Measurements from ENCODE around the gene SLC25A26. TPM values are rescaled to one million over a fixed set of nuclear protein-coding genes. Genes with fewer than 3 reads are reported as not detected.

Gene SLC25A26
- total RNA-seq, 1 donor from 2014 or later, result 18.9 TPM

DNA sequence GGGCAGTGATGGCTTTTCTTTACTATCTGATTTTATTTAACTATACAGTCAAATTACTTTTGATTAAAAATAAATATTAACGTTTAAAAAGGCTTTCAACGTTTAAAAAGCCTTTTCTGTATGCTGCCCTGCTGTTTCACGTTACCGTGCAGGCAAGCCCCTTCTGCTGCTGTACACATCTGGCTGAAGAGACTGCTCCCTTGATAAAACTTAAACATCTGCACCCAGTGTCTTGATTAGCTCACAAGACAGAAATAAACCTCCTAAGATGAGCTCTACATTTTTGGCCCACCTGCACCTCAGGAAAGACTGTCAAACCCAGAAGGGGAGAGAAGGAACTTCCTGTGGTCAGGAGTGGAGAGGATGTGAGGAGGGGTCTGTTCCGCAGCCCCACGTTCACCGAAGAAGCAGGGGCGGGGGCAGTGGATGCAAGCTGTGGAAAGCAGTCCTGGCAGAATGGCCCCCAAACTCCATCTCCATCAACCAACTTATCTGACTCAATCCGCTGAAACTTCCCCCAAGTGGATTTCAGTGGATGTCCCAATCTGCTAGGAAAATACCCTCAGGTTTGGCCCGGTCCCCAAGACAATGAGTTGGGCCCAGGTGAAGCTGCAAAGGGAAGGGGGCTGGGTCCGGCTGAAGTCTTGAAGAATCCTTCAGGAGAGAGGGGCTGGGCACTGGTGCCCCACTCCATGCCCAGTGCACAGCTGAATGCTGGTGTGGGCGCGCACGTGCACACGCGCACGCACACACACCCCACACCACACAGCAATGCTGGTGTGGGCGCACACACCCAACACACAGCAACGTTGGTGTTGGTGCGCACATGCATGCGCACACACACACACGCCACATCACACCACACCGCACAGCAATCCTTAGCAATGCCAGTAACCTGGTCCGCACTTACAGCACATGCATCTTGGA lies 191.4 kb downstream of the SLC25A26 start:
- no peak overlapping the region for H3K4me3 Mint-ChIP-seq (ENCODE audit: unreplicated experiment)
- DNase-seq (ENCODE audit: low spot score), result no peak
- TF ChIP-seq CTCF (IDR thresholded peaks at IDR 0.05; ENCODE audit: unreplicated experiment), result no peak
- H3K9me3 Mint-ChIP-seq (ENCODE audit: unreplicated experiment), result no peaks in the 10 kb centered on the region
- no peak overlapping the region for H3K27ac Mint-ChIP-seq (ENCODE audit: unreplicated experiment)
- H3K27me3 Mint-ChIP-seq (ENCODE audit: unreplicated experiment), result peaks cover 2% of the 10 kb centered on the region
- peaks cover 32% of the 10 kb centered on the region for H3K36me3 Mint-ChIP-seq (ENCODE audit: low read depth, unreplicated experiment)
- H3K4me1 Mint-ChIP-seq (ENCODE audit: unreplicated experiment), result peaks cover 24% of the 10 kb centered on the region

- peaks cover 2% of the 10 kb centered on the region for H3K27me3 Mint-ChIP-seq (ENCODE audit: unreplicated experiment)
- H3K4me1 Mint-ChIP-seq (ENCODE audit: unreplicated experiment), result peaks cover 29% of the 10 kb centered on the region
- DNase-seq (ENCODE audit: low spot score), result no peak
- H3K4me3 Mint-ChIP-seq (ENCODE audit: unreplicated experiment), result no peak overlapping the region
- peaks cover 35% of the 10 kb centered on the region for H3K36me3 Mint-ChIP-seq (ENCODE audit: low read depth, unreplicated experiment)
- TF ChIP-seq CTCF (IDR thresholded peaks at IDR 0.05; ENCODE audit: unreplicated experiment), result no peak
- no peak overlapping the region for H3K27ac Mint-ChIP-seq (ENCODE audit: unreplicated experiment)
- H3K9me3 Mint-ChIP-seq (ENCODE audit: unreplicated experiment), result no peaks in the 10 kb centered on the region
These were observed 192.4 kb downstream of the SLC25A26 start for GRCh38 chr3:66413151-66413751.

GRCh38 chr3:66414846-66415245 lies 194.0 kb downstream of the SLC25A26 start:
- peaks cover 1% of the 10 kb centered on the region for H3K9me3 Mint-ChIP-seq (ENCODE audit: unreplicated experiment)
- DNase-seq (ENCODE audit: low spot score), result no peak
- peaks cover 44% of the 10 kb centered on the region for H3K36me3 Mint-ChIP-seq (ENCODE audit: low read depth, unreplicated experiment)
- no peaks in the 10 kb centered on the region for H3K27me3 Mint-ChIP-seq (ENCODE audit: unreplicated experiment)
- TF ChIP-seq CTCF (IDR thresholded peaks at IDR 0.05; ENCODE audit: unreplicated experiment), result no peak
- no peak overlapping the region for H3K27ac Mint-ChIP-seq (ENCODE audit: unreplicated experiment)
- no peak overlapping the region for H3K4me3 Mint-ChIP-seq (ENCODE audit: unreplicated experiment)
- H3K4me1 Mint-ChIP-seq (ENCODE audit: unreplicated experiment), result peaks cover 29% of the 10 kb centered on the region

GRCh38 chr3:66415867-66416428 lies 195.1 kb downstream of the SLC25A26 start:
- Mint-ChIP-seq H3K27me3 (ENCODE audit: unreplicated experiment) (no peaks in the 10 kb centered on the region), H3K4me1 (ENCODE audit: unreplicated experiment) (peaks cover 29% of the 10 kb centered on the region), H3K4me3 (ENCODE audit: unreplicated experiment) (no peak overlapping the region), H3K9me3 (ENCODE audit: unreplicated experiment) (peaks cover 12% of the 10 kb centered on the region), H3K36me3 (ENCODE audit: low read depth, unreplicated experiment) (peaks cover 49% of the 10 kb centered on the region), H3K27ac (ENCODE audit: unreplicated experiment) (no peak overlapping the region)
- no peak for DNase-seq (ENCODE audit: low spot score)
- TF ChIP-seq CTCF (IDR thresholded peaks at IDR 0.05; ENCODE audit: unreplicated experiment), result no peak

All from endothelial cell (in vitro differentiated cells).